ENCODE results near the gene ZNF598.

ZNF598 gene

GRCh38 chr16:2005646-2006045 is 4.0 kb downstream of the ZNF598 start:
- no peak for DNase-seq

GRCh38 chr16:2004795-2005517 is 4.7 kb downstream of the ZNF598 start:
- DNase-seq = no peak

GRCh38 chr16:2003827-2004641 is 5.6 kb downstream of the ZNF598 start:
- DNase-seq = peak; percentile 79

- DNase-seq = no peak
These were observed 6.3 kb downstream of the ZNF598 start for GRCh38 chr16:2003231-2003826.

- DNase-seq = no peak
These were observed 7.0 kb downstream of the ZNF598 start for GRCh38 chr16:2002406-2003230.

- no peak for DNase-seq
These were observed 7.9 kb downstream of the ZNF598 start for GRCh38 chr16:2001456-2002355.

DNA sequence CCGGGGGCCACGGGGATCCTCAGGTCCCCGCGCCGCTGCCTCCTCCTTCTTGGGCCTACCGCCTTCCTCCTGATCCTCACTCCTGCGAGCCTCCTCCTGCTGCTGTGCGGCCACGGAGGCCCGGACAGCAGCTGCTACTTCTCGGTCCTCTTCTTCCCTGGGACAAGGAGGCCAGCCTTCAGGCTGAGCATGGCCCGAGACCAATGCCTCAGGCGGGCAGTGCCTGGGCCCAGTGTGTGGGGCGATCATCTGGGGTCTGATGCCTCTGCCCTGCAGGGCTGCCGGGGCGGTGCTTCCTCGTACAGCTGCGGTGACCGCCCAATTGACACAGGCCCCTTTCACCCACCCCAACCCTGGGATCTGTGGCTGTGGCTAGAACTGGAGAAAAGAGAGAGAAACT is 8.6 kb downstream of the ZNF598 start:
- no peak for DNase-seq

- DNase-seq = no peak
These were observed 9.6 kb downstream of the ZNF598 start for GRCh38 chr16:1999866-2000514.

DNA sequence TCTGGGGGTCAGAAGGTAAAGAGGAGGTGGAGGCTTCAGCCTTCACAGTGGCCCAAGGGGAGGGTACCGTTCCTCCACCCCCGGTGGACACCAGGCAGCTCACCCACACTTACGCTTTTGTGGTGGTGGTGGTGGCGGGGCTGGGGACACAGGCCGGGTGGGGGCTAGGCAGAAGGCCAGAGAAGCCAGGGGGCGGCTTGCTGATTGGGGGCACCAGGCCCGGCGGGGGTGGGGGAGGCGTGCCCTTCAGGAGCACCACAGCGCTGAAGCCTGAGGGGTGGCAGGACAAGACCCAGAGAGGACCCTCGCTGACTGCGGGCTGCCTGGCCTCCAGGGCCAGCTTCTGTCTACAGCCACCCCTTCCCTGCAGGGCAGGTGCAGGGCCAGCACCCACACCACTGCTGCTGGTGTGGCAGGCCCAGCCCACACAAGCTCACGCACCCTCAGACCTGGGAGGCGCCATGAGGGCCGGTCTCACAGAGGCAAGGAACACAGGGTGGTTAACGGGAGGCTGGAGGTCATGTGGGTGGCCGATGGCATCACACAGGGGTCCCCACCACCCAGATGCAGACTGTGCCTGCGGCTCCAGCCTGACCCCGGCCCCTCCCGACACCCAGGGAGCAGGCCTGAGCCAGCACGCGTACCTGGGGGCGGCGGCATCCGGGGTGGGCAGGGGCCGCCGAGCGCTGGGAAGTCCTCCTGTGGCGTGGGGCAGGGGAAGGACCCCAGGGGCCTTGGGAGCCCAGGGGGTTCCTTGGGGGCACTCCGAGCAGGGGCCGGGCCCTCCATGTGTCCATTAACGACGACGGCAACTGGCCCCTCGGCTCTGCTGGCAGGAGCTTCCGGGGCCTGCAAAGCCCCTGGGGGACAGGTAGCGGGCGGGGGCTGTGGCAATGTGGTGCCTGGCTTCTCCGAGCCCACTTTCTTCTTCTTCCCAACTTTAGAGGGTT is 10.5 kb downstream of the ZNF598 start:
- no peak for DNase-seq

GRCh38 chr16:1998360-1998835 is 11.2 kb downstream of the ZNF598 start:
- DNase-seq = no peak

DNA sequence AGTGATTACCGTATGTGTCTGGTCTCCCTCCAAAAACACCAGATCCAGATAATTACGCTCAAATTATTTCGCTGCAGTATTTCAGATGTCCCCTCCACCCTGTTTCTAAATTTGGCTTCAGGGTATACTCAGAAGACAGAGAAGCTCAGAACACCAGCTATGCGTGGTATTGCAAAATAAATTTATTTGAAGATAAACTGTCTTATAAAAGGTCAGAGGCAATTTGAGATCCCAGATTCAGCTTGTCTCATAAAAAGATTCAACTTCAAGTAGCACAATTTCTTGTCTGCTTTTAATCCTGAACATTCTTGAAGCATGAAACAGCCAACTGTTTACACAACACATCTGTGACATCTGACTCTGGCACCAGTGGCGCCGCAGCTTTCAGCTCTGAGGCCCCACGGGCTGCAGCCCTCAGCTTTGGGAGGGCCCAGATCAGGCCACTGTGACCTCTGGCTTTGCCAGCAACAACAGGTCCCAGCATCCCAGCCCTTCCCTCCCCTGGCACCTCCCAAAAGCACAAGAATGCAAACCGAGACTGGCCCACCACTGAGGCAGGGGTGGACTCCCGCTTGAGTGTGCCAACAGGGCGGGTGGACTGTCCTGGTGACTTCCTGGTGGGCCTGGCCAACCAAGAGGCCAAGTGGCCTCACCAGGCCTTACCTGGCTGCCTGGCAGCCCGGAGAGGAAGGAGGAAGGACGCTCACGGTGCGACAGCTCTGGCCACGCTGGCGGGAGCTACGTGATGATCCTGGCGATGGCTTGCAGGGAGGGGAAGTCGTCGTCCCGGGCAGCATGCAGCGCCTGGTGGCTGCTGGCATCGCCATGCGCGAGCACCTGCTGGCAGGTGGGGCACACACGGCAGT is 11.9 kb downstream of the ZNF598 start:
- DNase-seq = no peak

DNA sequence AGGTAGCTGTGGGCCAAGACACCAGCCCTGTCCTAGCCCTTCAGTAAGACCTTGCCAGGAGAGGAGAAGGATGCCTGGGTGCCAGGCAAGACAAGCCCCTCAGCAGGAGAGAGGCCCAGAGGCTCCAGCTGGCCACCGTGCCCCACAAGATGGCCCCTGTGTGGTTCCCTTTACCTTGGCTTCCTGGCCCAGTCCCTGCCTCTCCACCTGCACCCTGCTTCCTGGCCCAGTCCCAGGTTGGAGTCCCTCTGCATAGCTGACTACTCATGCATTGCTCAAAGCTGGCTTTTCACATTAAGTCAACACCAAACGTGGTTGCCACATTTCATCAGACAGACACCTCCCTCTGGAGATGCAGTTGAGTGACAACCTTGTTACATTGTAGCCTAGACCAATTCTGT is 15.9 kb downstream of the ZNF598 start:
- DNase-seq = no peak

- no peak for DNase-seq
These were observed 16.8 kb downstream of the ZNF598 start for GRCh38 chr16:1992704-1993317.

GRCh38 chr16:1991948-1992703 is 17.5 kb downstream of the ZNF598 start:
- peak; percentile 91 for DNase-seq

GRCh38 chr16:1991588-1991947 is 18.1 kb downstream of the ZNF598 start:
- DNase-seq = no peak

DNA sequence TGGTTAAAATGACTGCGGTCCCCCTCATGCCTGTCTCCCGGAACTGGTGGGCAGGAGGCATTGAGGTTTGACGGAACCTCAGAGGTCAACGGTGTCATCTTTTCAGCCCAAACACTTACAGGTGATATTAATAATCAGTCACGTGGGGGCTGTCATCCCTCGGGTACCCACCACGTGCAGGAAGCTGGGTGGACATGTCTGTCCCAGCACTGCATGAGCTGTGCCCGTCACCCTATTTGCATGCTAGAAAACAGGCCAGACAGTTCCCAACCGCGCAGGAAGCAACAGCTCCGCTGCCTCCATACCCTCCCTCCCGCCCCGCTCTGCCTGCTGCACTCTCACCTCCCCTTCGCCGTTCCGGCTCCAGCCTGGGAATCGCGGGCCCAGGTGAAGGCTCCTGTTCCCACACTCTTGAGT is 18.5 kb downstream of the ZNF598 start:
- DNase-seq = no peak

- DNase-seq = no peak
These were observed 19.1 kb downstream of the ZNF598 start for GRCh38 chr16:1990351-1991134.

Data from fibroblast of skin of abdomen (primary cell).